GM21576 (cell line): ENCODE data around the gene KIRREL3.
A peak's percentile ranks its signal among the peaks of the same experiment; 100 is the strongest.

ENCODE experiments used
- ATAC-seq: cut with Tn5 transposase; IDR thresholded peaks from one replicate; pipeline ENCODE4 v1.9.1; 2021; ENCODE audit warnings: mild to moderate bottlenecking, moderate library complexity; ENCODE audit not compliant: unreplicated experiment

KIRREL3 gene

DNA sequence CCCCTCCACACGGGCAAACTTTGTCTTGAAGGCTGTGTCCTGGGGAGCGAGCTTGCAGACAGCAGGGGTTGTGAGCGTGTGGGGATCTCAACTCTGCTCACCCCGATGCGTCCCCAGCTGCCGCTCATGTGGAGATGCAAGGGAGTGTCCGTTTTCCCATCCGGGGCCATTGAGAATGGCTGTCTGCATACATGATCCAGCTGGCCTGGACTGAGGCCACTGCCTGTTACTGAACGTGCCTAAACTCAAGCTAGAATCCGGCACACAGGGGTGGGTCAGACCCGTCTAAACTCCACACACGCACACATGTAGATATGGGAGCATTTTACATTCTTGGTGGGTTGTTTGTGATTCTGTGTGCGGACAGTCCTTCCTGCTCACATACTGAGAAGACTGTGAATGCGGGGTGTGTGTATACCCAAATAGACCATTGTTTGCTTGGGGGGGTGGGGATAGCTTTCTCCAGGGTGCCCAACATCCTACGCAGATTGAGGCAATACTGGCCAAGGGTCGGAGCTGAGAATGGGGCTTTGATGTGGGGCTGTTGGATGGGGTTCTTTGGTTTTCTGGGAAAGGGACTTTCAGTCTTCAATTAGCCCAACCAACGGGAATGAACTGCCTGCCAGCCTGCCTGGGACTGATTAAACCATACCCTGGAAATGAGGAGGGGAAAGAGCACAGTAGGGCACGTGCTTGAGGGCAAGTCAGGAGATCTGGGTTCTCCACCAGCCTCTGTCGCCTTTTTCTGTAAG is 584.7 kb downstream of the KIRREL3 start:
- ATAC-seq, result no peak

DNA sequence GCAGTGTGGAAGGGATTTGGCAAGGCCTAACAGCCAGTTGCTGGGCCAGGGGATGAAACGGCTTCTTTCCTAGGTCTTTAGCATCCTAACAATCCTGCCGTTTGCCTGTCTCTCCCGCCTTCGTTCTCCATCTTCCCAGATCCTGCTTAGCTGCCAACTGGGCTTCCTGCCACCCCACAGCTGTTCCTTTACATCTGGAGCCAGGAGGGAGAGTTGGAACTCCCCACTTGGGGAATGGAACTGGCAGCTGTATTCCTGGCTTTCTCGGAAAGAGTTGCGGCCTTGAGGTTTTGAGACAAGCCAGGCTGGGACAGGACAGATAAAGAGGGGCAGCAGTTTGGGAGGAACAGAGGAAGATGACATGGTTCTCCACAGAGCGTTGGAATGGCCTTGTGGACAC is 585.4 kb downstream of the KIRREL3 start:
- no peak for ATAC-seq

DNA sequence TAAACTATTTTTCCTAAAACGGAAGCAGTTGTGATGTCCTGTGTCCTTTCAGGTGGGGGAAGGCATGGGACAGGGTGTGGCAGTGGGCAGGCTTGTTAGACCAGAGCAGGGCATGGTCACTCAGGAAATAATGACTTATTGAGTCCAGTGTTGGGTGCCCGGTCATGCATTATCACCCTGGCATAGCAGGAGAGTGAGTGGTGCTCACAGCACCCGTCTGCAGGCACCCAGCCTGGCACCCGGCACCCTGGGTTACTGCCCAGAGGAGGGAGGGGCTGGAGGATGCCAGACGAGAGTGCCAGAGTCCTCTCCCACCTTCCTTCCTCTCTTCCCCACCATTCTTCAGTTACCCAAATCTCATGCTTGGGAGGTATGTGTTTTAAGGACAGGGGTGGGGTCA is 586.0 kb downstream of the KIRREL3 start:
- ATAC-seq, result no peak

- no peak for ATAC-seq
These were observed 586.6 kb downstream of the KIRREL3 start for GRCh38 chr11:126413843-126414405.

DNA sequence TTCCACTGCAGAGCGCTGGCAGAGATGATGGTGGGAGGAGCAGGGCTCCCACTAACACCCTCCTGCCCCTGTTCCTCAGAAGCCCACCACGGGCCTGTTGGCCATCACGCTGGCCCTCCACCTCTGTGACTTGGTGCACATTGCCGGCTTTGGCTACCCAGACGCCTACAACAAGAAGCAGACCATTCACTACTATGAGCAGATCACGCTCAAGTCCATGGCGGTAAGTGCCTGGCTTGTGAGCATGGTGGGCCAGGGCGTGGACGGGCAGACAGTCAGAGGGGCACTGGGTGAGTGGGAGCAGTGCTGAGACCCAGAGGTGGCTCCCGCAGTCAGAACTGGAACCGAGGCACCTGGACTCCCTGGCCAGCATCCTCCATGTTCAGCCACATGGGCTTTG is 587.1 kb downstream of the KIRREL3 start:
- no peak for ATAC-seq

GRCh38 chr11:126411971-126412381 is 588.6 kb downstream of the KIRREL3 start:
- no peak for ATAC-seq

DNA sequence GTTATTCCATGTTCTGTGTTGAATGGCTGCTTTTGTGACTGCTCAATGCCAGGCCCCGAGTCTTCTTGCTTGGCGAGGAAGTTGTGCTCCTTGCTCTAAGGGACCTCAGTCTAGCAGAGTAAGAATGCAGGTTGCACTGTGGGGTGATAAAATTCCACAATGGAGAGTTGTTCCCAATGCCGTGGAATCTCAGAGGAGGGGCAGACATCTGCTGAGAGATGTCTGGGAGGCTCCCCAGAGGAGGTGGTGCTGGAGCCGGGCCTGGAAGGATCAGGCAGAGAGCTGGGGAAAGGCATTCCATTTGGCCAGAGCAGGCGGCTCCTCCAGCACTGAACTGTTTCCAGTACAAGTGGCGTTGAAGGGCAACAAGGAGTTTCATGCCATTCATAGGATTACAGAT is 589.9 kb downstream of the KIRREL3 start:
- no peak for ATAC-seq

DNA sequence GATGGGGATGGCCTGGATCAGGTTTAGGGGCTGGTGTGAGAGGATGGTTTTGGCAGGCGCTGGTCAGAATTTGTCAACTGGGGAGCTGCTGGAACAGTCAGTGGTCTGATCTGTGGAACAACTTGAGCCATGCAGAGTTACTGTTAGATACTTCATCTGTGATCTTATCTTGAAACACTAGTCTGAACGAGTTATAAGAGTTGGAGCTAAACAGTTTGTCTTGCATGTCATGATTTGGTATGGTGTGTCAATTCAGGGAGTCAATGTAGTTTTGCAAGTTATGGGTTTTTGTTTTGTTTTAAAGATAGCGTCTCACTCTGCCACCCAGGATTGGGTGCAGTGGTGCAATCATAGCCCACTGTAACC is 591.0 kb downstream of the KIRREL3 start:
- ATAC-seq, result no peak

DNA sequence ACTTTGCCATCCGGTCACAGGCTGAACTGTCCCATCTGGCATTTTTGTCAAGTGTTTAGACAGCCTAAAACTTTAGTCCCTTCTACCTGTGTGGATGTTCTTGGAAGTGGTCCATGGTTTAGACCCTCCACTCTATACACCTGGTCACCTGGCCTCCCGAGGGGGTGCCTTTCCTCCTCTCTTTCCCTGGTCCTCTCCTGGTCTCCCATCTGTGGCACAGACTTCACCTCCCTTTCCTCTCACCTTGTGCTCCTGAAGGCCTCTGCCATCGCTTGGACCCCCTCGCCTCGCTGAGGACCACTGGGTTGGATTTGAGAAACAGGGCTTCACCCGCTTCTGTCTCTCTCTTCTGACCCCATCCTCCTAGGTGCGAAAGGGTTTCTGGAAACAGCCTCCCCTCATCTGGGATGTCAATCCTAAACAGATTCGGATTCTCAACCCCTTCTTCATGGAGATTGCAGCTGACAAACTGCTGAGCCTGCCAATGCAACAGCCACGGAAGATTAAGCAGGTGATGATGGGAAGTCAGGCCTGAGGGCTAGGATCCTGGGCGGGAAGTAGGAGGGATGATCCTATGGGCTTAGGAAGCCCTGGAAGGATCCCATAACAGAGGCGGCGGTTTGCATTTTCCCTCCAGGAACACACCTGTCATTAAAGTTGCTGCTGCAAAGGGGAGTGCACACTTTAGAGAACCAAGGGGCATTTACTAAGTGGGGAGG is 591.5 kb downstream of the KIRREL3 start:
- no peak for ATAC-seq

GRCh38 chr11:126408496-126408895 is 592.1 kb downstream of the KIRREL3 start:
- ATAC-seq, result no peak

DNA sequence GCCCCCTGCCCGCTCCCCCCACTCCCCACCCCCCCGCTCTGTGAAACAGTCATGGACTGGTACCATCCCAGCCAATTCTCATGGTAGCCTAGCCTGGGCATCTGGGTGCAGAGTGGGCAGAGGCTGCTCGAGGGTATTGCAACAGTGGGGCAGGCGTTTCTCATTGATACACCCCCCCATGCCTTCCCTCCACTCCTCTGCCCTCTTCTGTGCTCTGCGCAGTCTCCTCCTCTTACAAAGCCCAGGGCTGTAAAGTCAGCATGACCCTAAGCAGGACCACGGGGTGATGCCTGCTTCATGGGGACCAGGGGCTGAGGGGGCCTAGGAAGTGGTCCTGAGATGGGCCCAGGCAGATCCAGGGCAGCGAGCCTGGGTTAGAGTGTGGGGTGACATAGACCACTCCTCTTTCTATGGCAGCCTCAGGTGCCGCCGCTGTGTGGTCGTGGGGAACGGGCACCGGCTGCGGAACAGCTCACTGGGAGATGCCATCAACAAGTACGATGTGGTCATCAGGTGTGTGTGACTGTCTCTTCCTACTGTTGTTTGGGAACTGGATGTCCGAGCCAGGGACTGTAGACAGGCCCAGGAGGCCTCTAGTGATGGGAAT is 592.8 kb downstream of the KIRREL3 start:
- ATAC-seq, result no peak

GRCh38 chr11:126407101-126407521 is 593.5 kb downstream of the KIRREL3 start:
- ATAC-seq, result no peak

DNA sequence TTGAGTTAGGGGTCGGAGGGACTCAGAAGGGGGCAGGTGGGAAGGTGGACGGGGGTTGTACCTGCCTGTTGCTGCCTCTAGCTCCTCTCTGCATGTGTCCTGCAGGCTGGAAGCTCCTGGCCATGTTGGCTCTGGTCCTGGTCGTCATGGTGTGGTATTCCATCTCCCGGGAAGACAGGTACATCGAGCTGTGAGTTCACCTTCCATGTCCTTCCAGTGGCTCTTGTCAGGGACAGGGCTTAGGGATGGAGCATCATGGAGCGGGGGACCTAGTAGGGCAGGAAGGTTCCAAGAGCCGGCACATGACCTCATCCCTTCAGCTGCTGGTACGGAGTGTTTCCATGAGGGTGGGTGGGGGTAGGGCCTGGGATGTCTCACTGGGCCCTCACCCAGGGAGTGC is 594.2 kb downstream of the KIRREL3 start:
- no peak for ATAC-seq

DNA sequence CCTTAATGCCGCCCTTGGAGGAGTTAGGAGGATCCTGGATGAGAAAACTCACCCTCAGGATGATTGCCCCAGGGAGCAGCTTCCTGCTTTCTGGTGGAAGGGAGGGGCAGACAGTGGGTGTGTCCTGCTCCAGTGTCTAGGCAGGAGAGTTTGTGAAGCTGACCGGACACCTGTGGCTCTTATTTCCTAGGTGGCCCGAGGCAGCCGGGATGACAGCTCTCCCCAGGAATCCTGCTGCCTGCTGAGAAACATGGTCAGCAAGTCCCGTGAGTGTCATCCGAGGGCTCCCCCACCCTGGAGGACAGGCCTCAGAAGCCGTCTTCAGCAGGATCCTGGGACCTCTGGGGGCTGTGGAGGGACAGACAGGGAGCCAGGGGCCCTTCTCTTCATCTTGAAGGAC is 594.7 kb downstream of the KIRREL3 start:
- no peak for ATAC-seq

DNA sequence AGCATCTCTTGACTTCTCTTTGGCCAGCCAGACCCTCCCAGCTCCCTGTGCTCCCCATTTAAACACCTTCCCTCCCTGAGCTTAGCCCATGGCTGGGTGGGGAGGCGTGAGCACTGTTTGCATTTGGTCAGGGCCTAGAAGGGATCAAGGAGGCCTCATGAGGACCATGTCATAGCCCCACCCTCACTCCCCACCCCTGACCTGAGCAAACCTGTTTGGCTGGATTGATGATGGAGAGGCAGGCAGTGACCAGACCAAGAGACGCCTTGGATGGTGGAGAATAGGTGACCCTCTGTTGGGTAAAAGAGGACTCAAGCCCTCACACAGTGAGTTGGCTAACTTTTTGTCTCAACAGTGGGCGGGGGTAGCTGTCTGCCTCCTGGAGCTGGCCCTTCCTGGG is 595.2 kb downstream of the KIRREL3 start:
- no peak for ATAC-seq

DNA sequence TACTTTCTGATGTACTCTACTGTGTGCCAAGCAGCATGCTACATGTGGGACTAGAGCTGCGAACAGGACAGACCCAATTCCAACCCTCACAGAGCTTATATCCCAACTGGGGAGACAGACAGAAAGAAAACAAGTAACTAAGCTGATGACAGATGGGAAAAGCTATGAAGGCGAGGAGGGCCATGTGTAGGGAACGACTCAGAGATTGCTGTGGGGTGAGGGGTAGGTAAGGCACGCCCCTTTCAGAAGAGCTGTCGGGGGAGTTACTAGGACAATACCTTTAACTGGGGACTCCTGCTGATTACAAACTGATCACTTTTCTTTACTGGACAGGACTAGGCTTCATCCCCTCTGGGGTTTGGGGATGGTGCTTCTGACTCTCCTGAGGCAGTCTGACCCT is 596.2 kb downstream of the KIRREL3 start:
- no peak for ATAC-seq

DNA sequence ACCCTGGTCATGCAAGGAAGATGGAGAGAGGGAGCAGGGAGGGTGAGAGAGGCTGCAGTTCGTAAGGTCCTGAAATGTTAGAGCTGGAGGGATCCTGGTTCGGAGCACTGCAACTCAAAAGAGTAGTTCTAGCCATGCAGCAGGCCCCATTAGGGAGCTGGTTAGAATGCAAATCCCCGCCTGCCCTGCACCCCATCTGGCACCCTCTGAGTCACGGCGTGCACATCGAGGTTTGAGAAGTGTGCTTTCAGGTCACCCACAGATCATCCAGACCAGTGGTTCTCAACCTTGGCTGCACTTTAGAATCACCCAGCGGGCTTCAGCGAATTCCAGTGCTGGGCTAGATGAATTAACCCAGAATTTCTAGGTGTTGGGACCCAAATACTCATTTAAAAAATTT is 596.9 kb downstream of the KIRREL3 start:
- peak; percentile 98 for ATAC-seq

DNA sequence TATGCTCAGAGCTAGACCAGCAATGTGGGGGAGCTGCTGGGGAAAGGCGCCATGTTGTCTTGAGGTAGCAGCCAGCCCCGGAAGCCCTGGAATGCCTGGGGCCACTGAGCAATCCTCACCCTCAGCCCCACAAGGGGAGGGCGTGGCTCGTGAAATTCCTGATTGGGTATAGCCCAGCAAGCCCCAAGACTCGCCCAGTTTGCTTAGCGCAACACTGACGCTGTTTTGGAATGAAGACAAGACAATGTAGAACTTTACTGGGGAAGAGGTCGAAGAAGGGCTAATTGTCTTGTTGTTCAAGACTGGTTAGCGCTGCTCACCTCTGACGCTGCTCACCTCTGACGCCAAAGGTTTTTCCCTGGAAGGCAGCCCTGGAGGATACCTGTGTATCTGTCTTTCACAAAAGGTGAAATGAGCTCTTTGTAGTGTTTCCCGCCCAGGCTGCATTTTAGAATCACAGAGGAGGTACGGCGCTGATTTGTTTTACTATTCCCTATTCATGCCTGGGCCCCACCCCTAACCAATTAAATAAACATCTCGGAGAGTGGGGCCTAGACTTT is 597.5 kb downstream of the KIRREL3 start:
- ATAC-seq, result no peak

DNA sequence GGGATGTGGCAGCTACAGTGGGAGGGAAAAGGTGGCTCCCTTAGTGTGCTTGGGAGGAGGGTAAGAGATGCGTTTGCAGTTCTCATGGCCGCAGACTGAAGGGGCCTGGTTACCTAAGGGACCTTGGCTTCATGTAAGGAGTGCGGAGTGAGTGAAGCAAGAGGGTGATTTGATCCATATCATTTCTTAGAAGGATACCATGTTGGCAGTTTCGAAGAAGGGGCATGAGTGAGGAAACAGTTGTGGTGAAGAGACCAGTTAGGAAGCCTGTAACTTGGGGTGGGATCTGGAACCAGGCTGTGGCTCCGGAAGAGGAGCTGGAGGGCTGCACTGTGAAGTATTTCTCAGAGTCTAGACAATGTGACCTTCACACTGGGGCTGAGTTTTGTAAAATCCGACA is 600.1 kb downstream of the KIRREL3 start:
- no peak for ATAC-seq

DNA sequence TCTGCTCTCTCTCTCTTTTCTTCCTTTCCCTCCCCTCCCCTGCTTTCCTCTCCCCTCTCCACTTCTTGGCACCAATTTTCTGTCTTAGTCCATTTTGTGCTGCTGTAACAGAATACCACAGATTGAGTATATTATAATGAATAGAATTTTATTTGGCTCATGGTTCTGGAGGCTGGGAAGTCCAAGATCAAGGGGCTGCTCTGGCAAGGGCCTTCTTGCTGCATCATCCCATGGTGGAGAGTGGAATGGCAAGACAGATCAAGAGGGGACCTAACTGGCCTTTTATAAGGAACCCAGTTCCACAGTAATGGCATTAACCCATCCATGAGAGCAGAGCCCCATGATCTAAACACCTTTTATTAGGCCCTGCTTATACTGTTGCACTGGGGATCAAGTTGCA is 600.6 kb downstream of the KIRREL3 start:
- ATAC-seq, result no peak

GRCh38 chr11:126398721-126399120 is 601.8 kb downstream of the KIRREL3 start:
- no peak for ATAC-seq

DNA sequence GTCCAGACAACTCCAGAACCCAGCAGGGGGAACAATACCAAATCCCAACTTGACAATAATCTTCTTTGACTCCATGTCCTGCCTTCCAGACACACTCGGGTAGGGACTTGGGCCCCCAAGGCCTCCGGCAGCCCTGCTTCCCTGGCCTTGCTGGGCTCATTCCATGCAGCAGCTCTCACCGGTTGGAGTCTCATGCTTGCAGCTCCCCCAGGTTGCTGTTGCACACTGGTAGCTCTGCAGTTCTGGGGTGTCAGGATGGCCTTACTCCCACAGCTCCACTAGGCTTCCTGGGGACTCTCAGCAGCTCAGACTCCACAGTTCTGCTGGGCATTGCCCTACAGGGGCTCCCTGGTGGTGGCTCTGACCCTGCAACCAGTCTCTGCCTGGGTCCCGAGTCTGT is 602.3 kb downstream of the KIRREL3 start:
- ATAC-seq, result no peak
